Cortex of kidney (tissue), 1 donor: ENCODE measurements around the gene B3GNT5.
"Not testable (repeated sequence)": the region's sequence is repeated elsewhere in the genome, so short reads cannot be mapped to it uniquely, and the experiment has no call there.

ENCODE experiments used
- DNase-seq: peaks from one replicate; lab custom pipeline; 2025; lab: John Stamatoyannopoulos, UW

B3GNT5 gene

GRCh38 chr3:183252973-183253527 lies at the start of gene B3GNT5:
Gene B3GNT5 (plus strand): TSS chr3:183253253. CDS start chr3:183269799, 16,546 bp downstream.
- no peak for DNase-seq

- no peak for DNase-seq
Observed at GRCh38 chr3:183203670-183204069, 49.4 kb upstream of the B3GNT5 start.

GRCh38 chr3:183208260-183208659 lies 44.8 kb upstream of the B3GNT5 start:
- DNase-seq: no peak

GRCh38 chr3:183208800-183209199 lies 44.3 kb upstream of the B3GNT5 start:
- no peak for DNase-seq

GRCh38 chr3:183210341-183210740 lies 42.7 kb upstream of the B3GNT5 start:
- no peak for DNase-seq

GRCh38 chr3:183210862-183211341 lies 42.2 kb upstream of the B3GNT5 start:
- DNase-seq: no peak

GRCh38 chr3:183211352-183211751 lies 41.7 kb upstream of the B3GNT5 start:
- DNase-seq: no peak

GRCh38 chr3:183212096-183212495 lies 41.0 kb upstream of the B3GNT5 start:
- DNase-seq: no peak

GRCh38 chr3:183212565-183212964 lies 40.5 kb upstream of the B3GNT5 start:
- no peak for DNase-seq

- no peak for DNase-seq
Observed at GRCh38 chr3:183213415-183214276, 39.4 kb upstream of the B3GNT5 start.

GRCh38 chr3:183214277-183214612 lies 38.8 kb upstream of the B3GNT5 start:
- no peak for DNase-seq

- DNase-seq: no peak
Observed at GRCh38 chr3:183215591-183216202, 37.4 kb upstream of the B3GNT5 start.

GRCh38 chr3:183217548-183218332 lies 35.3 kb upstream of the B3GNT5 start:
- DNase-seq: no peak

- no peak for DNase-seq
Observed at GRCh38 chr3:183218826-183219225, 34.2 kb upstream of the B3GNT5 start.

- no peak for DNase-seq
Observed at GRCh38 chr3:183220828-183221227, 32.2 kb upstream of the B3GNT5 start.

- no peak for DNase-seq
Observed at GRCh38 chr3:183222631-183223235, 30.3 kb upstream of the B3GNT5 start.

- DNase-seq: no peak
Observed at GRCh38 chr3:183224180-183224970, 28.7 kb upstream of the B3GNT5 start.

GRCh38 chr3:183226333-183226890 lies 26.6 kb upstream of the B3GNT5 start:
- DNase-seq: no peak

GRCh38 chr3:183227586-183227985 lies 25.5 kb upstream of the B3GNT5 start:
- no peak for DNase-seq

- no peak for DNase-seq
Observed at GRCh38 chr3:183229178-183229577, 23.9 kb upstream of the B3GNT5 start.

GRCh38 chr3:183230251-183230650 lies 22.8 kb upstream of the B3GNT5 start:
- DNase-seq: not testable (repeated sequence)
